GM19397 (cell line): Measurements from ENCODE around the gene WDR12.
"Not testable (repeated sequence)": the region's sequence is repeated elsewhere in the genome, so short reads cannot be mapped to it uniquely, and the experiment has no call there.

Experiments
- ATAC-seq: cut with Tn5 transposase; IDR thresholded peaks from one replicate; pipeline ENCODE4 v1.9.1; 2021; ENCODE audit warnings: mild to moderate bottlenecking, moderate library complexity; ENCODE audit not compliant: unreplicated experiment

Gene WDR12

DNA sequence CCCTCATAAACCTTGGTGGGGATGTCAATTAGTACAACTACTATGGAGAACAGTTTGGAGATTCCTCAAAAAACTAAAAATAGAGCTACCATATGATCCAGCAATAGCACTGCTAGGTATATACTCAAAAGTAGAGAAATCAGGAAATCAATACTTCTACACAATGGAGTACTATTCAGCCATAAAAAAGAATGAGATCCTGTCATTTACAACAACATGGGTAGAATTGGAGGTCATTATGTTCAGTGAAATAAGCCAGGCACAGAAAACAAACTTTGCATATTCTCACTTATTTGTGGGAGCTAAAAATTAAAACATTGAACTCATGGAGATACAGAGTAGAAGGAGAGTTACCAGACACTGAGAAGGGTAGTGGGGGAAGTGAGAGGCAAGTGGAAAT, 6.0 kb downstream of the WDR12 start:
- not testable (repeated sequence) for ATAC-seq

GRCh38 chr2:202885190-202885589, 26.3 kb downstream of the WDR12 start:
- no peak for ATAC-seq

DNA sequence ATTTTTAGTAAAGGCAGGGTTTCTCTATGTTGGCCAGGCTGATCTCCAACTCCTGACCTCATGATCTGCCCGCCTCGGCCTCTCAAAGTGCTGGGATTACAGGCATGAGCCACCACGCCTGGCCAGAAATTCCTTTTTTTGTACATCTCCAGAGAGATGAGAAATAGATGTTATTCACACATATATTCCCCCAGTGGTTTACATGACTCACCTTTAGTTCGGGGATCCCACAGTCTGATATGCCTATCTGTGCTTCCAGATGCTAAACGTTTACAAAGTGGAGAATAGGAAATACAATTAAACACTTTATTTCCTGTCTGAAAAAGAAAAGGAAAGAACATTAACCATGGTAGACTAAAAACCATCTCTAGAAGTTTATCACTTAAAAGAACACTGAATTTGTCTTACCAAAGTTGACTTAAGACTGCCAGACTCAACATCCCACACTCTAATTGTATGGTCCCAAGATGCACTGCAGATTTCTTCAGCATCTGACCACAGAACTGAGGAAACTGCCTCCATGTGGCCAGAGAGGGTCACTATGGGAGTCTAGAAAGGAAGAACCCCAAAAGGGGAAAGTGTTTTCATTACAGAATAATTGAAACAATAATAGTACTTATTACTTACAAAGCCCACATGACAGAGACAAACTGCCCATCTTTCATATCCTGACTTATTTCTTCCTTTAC, 27.3 kb downstream of the WDR12 start:
- no peak for ATAC-seq

- ATAC-seq = no peak
Measured at GRCh38 chr2:202881570-202881969, 29.9 kb downstream of the WDR12 start.

DNA sequence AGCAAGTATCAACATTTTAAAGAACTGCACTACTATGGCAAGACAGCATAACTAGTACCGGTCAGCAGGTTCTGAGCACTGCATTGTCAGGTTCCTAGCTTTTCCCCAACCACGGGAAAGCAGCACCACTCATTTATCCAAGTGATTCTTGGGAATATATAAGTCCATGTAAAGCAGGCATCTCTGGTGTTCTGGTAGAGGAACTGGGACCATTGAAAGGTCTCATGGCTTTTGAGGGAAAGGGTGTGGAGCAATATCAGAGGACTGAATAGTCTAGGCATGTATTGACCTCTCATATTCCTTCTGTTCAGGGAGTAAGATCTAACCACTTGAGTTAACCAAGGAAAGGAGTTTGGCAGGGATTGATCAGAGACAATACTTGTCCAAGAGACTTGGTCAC, 33.8 kb downstream of the WDR12 start:
- ATAC-seq = no peak

DNA sequence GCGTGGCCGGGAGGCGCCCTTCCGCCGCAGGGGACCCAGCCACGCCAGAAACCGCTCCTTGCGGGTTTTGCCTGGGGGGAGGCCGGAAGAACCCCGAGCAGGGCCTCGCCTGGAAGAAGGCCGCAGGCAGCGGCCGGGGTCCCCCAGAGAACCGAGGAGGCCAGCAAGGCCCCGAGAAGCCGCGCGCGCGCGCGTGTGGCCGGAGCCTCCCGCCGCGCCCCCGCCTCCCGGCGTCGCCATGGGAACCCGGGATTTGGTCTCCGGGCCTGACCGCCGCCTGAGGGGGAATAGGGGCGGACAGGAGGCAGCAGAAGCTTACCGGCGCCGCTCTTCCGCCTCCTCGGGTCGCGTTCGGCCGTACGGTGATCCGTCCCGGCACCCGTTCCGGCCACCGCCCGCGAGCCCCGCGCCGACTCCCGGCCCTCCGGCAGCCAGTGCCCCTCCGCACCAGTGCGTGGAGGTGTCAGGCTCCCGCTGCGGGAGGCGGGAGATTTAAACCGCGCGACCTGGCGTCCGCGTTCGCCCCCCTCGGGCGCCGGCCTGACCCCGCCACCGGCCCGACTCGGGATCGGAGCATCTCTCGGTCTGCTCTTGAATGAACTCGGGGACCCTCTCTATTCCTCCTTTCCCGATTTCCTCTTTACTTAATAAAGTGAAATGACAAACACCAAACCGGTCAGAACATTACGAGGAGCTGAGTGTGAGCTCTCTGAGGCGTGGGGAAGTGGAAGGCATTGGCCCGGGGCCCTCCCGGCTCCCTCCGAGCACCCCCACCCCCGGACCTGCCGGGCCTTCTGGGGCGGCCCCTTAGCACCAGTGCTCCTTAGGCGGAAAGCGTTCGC, 40.0 kb downstream of the WDR12 start, which contains the start of gene ICA1L:
ICA1L (minus strand) TSS at position 467 of the 842 bp plus-strand sequence. CDS start 42,757 bp downstream, outside the sequence.
- peak; percentile 54 for ATAC-seq

- ATAC-seq = peak; percentile 78
Measured at GRCh38 chr2:202870431-202871299, 40.8 kb downstream of the WDR12 start.

- no peak for ATAC-seq
Measured at GRCh38 chr2:202861987-202862386, 49.5 kb downstream of the WDR12 start.

GRCh38 chr2:202858601-202859000, 52.9 kb downstream of the WDR12 start:
- ATAC-seq = no peak

- ATAC-seq = not testable (repeated sequence)
Measured at GRCh38 chr2:202849343-202849742, 62.1 kb downstream of the WDR12 start.

DNA sequence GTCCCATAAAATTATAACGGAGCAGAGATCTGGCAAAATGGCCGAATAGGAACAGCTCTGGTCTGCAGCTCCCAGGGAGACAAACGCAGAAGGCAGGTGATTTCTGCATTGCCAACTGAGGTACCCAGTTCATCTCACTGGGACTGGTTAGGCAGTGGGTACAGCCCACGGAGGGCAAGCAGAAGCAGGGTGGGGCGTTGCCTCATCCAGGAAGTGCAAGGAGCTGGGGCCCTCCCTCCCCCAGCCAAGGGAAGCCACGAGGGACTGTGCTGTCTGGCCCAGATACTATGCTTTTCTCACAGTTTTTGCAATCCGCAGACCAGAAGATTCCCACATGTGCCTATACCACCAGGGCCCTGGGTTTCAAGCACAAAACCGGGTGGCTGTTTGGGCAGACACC, 62.7 kb downstream of the WDR12 start:
- ATAC-seq = no peak

GRCh38 chr2:202847693-202848524, 63.6 kb downstream of the WDR12 start:
- ATAC-seq = no peak

DNA sequence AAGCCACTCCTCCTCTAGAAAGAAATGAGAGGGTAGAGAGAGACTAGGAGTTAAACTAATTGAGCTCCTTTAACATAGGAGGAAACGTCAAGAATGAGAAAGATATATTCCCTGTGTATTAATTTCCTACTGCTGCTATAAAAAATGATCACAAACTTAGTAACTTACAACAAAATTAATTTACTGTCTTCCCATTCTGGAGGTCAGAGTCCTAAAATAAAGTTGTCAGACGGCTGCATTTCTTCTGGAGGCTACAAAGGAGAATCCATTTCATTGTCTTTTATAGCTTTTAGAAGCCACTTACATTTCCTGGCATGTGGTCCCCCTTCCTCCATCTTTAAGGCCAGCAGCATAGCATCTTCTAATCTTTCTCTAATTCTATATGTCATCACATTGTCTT, 66.8 kb downstream of the WDR12 start:
- ATAC-seq = no peak

GRCh38 chr2:202842690-202843089, 68.8 kb downstream of the WDR12 start:
- no peak for ATAC-seq

- ATAC-seq = no peak
Measured at GRCh38 chr2:202841090-202841867, 70.2 kb downstream of the WDR12 start.

DNA sequence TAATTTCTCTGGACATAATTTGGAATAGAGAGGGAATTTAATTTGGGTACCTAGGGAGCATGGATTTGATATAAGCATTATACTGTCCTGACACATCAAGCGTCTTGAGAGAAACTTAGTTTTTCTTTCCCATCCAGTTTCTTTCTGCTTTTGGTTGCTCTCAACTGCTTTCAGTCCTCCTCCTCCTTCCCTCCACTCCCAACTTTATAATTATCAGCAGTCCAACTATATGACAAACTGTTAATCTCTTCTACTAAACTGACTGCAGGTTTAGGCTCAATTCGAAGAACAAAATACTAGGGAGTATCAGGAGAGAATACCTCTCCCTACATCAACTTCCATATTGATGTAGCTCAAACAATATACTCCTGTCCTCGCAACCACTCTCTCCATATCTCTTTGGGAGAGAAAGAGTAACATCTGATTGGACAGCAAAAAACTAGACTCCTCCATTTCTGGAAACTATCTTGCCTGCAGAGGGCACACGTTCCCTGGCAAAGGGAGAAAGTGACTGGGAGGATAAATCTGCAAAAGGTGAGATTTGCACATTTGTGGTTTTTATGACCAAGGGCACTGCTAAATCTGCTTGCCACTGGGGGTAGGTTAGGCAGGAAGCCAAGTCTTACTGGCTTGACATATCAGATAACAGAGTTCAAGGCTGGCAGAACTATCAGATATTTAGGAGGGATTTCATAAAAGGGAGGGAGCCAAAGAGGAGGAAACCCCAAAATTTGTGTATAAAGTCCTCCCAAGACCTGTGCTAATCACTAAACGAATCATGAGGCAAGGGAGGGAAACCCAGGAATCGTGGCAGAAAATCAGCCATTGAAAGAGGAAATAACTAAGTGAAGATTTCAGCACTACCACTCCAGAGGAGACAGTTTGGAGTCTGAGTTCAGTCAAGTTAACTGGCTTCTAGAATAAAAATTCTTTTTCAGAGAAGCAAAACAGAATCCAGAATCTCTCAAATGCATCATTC, 79.9 kb downstream of the WDR12 start:
- ATAC-seq = no peak

DNA sequence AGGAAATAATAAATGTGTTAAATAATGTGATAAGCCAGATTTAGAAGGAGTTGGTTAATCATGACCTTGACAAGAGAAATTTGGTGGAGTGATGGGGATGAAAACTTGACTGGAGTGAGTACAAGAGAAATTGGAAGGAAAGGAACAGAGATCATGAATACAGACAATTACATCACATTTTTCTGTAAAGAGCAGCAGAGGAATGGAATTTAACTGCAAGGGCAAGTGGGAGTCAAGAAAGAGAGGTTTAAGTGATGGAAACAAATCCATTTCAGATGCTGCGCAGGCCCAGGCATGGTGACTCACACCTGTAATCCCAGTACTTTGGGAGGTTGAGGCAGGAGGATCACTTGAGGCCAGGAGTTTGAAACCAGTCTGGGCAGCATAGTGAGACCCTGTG, 86.6 kb downstream of the WDR12 start:
- no peak for ATAC-seq
